ENCODE measurements around the gene PC.

DNA sequence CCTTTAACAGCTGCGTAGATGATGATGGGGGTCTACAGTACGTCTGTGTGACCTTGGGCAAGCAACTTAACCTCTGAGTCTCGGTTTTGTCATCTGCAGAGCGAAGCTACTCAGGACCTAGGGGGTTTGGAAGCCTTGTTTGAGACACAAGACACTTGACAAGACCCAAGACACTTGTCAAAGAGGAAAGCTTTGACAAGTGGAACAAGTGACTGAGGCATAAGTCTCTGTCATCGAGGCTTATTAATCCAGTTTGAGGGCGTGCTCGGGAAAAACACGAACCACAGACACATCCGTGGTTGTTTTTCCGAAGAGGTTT is 732 bp upstream of the PC start:
- TF ChIP-seq, protein P1, sequence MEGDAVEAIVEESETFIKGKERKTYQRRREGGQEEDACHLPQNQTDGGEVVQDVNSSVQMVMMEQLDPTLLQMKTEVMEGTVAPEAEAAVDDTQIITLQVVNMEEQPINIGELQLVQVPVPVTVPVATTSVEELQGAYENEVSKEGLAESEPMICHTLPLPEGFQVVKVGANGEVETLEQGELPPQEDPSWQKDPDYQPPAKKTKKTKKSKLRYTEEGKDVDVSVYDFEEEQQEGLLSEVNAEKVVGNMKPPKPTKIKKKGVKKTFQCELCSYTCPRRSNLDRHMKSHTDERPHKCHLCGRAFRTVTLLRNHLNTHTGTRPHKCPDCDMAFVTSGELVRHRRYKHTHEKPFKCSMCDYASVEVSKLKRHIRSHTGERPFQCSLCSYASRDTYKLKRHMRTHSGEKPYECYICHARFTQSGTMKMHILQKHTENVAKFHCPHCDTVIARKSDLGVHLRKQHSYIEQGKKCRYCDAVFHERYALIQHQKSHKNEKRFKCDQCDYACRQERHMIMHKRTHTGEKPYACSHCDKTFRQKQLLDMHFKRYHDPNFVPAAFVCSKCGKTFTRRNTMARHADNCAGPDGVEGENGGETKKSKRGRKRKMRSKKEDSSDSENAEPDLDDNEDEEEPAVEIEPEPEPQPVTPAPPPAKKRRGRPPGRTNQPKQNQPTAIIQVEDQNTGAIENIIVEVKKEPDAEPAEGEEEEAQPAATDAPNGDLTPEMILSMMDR (IDR thresholded peaks at IDR 0.05; ENCODE audit: insufficient read depth, low read depth, low read length) = no peak
- no peak for TF ChIP-seq EZH2 (IDR thresholded peaks at IDR 0.05; ENCODE audit: insufficient read depth, low read length)

Measured in astrocyte (in vitro differentiated cells and primary cell).